WTC11 (cell line): ENCODE measurements around the gene TMEM225B.

ENCODE experiments used
- ATF3 ChIP-seq: sonication (generic); formaldehyde crosslinking; conservative IDR thresholded peaks from 2 replicates; pipeline ENCODE4 v1.8.1; 2022; ENCODE audit warnings: mild to moderate bottlenecking, missing genetic modification reagents
- ATF6 ChIP-seq: sonication (generic); formaldehyde crosslinking; IDR thresholded peaks from 2 replicates; pipeline ENCODE4 v1.8.1; 2023; ENCODE audit warnings: mild to moderate bottlenecking, missing genetic modification reagents
- CTCF ChIP-seq: fragments of 200-600 bp; IDR thresholded peaks from 2 replicates; pipeline ENCODE4 v1.8.0; 2022; ENCODE audit warnings: antibody characterized with exemption
- ETV6 ChIP-seq: sonication (generic); formaldehyde crosslinking; IDR thresholded peaks from 2 replicates; pipeline ENCODE4 v1.8.1; 2022; ENCODE audit warnings: mild to moderate bottlenecking, missing genetic modification reagents
- JUN ChIP-seq: sonication (generic); formaldehyde crosslinking; IDR thresholded peaks from 2 replicates; pipeline ENCODE4 v1.8.0; 2023; ENCODE audit warnings: mild to moderate bottlenecking, missing genetic modification reagents
- MAX ChIP-seq: sonication (generic); formaldehyde crosslinking; IDR thresholded peaks from 2 replicates; pipeline ENCODE4 v1.8.0; 2022; ENCODE audit warnings: mild to moderate bottlenecking, missing genetic modification reagents
- MYBL2 ChIP-seq: sonication (generic); formaldehyde crosslinking; IDR thresholded peaks from 2 replicates; pipeline ENCODE4 v1.8.1; 2023; ENCODE audit warnings: mild to moderate bottlenecking, moderate library complexity, missing genetic modification reagents
- NFYB ChIP-seq: sonication (generic); formaldehyde crosslinking; conservative IDR thresholded peaks from 2 replicates; pipeline ENCODE4 v1.8.0; 2022; ENCODE audit warnings: low read depth, missing genetic modification reagents
- NR3C1 ChIP-seq: sonication (generic); formaldehyde crosslinking; conservative IDR thresholded peaks from 2 replicates; pipeline ENCODE4 v1.8.1; 2023; ENCODE audit warnings: low read depth, mild to moderate bottlenecking, missing genetic modification reagents
- SMAD3 ChIP-seq: sonication (generic); formaldehyde crosslinking; IDR thresholded peaks from 2 replicates; pipeline ENCODE4 v1.8.0; 2022; ENCODE audit warnings: missing genetic modification reagents, mild to moderate bottlenecking, borderline replicate concordance
- ZNF416 ChIP-seq: fragments of 250-450 bp; sonication (Bioruptor Pico); IDR thresholded peaks from 2 replicates; pipeline ENCODE4 v1.9.0; 2021; ENCODE audit warnings: mild to moderate bottlenecking, inconsistent platforms
- ZNF423 ChIP-seq: fragments of 250-450 bp; sonication (Bioruptor Pico); IDR thresholded peaks from 2 replicates; pipeline ENCODE4 v2.1.2; 2022; ENCODE audit warnings: mild to moderate bottlenecking, moderate library complexity

GRCh38 chr7:99652671-99653070 is 54.6 kb downstream of the TMEM225B start:
- TF ChIP-seq NR3C1 (CRISPR knock-in tag) (no peak), CTCF (no peak), ATF6 (CRISPR knock-in tag) (no peak), ATF3 (no peak), NFYB (CRISPR knock-in tag) (no peak), SMAD3 (CRISPR knock-in tag) (no peak), JUN (no peak), ETV6 (CRISPR knock-in tag) (no peak), ZNF423 (CRISPR knock-in tag) (no peak), MAX (no peak), ZNF416 (no peak), MYBL2 (CRISPR knock-in tag) (no peak)
